GM19467 (cell line): ENCODE measurements around the gene ATG3.

Experiments
- ATAC-seq: cut with Tn5 transposase; IDR thresholded peaks from one replicate; pipeline ENCODE4 v1.9.1; 2021; ENCODE audit warnings: mild to moderate bottlenecking, moderate library complexity; ENCODE audit not compliant: unreplicated experiment

Gene ATG3

DNA sequence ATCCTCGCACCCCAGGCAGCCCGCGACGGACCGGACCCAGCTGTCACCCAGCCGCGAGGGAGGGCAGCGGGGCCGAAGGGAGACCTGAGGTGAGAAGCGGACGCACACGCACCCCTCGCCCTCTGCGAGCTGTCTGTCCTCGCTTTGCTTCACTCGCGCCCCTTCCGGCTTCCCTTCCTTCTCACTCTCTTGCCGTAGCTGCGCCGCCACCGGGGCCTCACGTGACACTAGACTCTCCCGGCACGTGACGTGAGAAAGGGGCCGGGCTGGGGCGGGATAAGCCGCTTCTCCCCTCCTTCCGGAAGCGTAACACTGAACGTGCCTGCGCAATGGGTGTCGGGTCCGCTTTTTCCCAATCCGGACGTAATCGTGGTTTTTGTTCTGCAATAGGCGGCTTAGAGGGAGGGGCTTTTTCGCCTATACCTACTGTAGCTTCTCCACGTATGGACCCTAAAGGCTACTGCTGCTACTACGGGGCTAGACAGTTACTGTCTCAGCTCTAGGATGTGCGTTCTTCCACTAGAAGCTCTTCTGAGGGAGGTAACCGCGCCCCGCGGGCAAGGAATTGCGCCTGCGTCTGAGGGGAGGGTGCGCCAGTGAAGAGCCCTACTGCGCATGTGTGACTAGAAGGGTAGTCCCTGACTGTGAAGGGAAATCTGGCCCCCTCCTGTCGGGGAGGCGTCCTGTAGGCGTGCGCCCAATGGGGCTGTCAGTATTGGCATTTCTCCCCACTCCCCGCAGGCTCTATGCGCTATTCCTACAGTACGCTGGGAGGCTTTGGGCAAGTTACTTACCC lies at the start of gene ATG3, which contains the start of gene SLC35A5:
TSS of gene ATG3 (minus strand) at position 229 of the 796 bp plus-strand sequence. CDS start 434 bp downstream, outside the sequence.
TSS of gene SLC35A5 (plus strand) at position 312 of the 796 bp plus-strand sequence. CDS start 1,359 bp downstream, outside the sequence.
- peak; percentile 78 for ATAC-seq

GRCh38 chr3:112610121-112610520 lies 48.4 kb upstream of the ATG3 start:
- no peak for ATAC-seq

GRCh38 chr3:112607863-112608262 lies 46.1 kb upstream of the ATG3 start:
- no peak for ATAC-seq

- ATAC-seq: no peak
Measured at GRCh38 chr3:112606098-112606497, 44.3 kb upstream of the ATG3 start.

GRCh38 chr3:112605285-112605684 lies 43.5 kb upstream of the ATG3 start:
- ATAC-seq: no peak

- no peak for ATAC-seq
Measured at GRCh38 chr3:112604536-112604935, 42.8 kb upstream of the ATG3 start.

- peak; percentile 69 for ATAC-seq
Measured at GRCh38 chr3:112602217-112602838, 40.6 kb upstream of the ATG3 start.

DNA sequence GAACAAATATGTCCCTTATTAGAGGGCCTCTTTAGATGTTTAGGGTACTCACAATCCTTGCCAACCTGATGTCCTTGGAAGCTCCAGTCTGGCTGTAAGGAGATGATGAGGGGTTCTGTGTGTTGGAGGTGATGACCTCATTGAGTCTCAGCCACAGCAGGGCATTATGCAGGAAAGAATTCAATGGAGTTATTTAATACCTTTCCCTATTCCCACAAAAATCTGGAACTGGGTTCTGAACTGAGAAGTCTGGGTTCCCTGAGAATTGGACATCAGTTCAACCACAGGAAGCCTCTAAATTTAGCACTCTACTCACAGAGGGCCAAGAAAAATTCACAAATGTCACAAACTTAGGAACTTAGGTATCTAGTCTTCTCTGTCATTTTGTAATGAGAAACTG lies 37.0 kb upstream of the ATG3 start:
- ATAC-seq: no peak

DNA sequence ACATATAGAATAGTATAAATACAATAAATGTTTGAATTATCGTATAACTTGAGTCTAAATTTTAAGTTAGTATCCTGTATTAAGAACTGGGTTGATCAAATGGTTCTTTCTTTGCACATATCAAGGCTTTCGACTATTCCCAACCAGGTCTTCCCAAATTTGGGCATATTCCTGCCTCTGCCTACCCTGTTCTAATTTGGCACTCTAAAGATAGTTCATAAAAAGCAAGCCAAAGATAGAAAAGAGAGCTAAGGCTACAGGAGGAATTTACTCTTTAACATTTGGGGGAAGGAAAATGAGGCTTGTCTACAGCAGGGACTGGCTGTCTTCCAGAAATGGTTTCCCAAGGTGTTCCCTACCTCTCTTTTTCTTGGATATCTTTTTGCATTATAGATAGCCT lies 36.2 kb upstream of the ATG3 start:
- no peak for ATAC-seq

DNA sequence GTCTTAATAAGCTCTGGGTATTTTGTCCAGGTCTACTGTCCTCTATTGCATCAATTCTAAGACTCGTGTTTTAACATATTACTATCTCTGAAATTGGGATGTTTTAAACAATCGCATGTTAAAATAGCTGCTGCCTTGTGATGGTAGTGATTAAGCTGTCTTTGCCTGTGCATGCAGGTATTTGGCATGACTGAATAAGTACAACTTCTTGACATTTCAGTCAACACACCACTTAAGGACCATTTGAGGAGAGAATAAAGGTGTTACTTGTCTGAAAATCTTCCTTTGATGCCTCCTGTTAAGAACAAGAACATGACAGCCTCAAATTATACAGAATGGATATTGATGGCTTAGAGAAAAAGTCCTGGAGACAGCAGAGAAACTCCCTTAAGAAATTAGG lies 33.1 kb upstream of the ATG3 start:
- ATAC-seq: no peak

GRCh38 chr3:112593258-112593657 lies 31.5 kb upstream of the ATG3 start:
- no peak for ATAC-seq

- ATAC-seq: no peak
Measured at GRCh38 chr3:112587336-112587735, 25.6 kb upstream of the ATG3 start.

DNA sequence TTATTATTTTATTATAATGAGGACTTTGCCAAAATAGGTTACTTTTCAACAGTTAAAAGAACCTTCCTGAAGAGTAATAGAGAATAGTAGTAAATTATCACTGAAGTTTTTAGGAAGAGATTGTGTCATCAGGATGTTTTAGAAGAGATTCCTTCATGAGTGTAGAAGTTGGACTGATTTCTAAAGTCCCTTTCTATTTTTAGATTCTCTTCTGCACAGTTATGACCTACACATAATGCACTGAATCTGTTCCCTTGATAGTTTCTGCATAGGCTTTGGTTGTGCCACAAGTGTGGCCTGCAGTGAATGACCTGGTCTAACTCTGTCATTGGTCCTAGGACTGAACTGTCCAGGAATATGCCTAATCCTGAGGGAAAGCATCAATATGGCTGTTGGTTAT lies 24.0 kb upstream of the ATG3 start:
- ATAC-seq: no peak

GRCh38 chr3:112583105-112583504 lies 21.3 kb upstream of the ATG3 start:
- ATAC-seq: no peak

DNA sequence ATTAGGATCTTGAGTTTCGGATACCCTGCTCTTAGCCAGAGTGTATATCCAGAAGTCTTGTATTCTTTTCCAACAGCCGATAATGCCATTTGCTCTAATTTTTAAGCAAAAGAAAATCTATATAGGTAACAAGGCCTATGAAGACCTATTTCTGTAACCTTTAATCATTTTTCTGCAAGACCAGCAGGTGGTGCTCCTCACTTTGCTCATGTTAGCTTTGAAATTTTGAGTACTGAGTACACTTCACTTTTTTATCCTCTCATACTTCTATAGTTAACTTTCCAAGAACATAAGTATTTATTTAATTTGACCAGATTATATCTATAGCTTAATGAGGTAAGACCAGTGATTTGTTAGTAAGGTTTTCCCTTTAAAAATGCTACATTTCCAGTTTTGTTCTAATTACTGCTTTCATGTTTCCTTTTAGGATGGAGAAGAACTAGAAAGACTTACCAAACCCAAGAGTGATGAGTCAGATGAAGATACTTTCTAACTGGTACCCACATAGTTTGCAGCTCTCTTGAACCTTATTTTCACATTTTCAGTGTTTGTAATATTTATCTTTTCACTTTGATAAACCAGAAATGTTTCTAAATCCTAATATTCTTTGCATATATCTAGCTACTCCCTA lies 20.6 kb upstream of the ATG3 start:
- no peak for ATAC-seq

DNA sequence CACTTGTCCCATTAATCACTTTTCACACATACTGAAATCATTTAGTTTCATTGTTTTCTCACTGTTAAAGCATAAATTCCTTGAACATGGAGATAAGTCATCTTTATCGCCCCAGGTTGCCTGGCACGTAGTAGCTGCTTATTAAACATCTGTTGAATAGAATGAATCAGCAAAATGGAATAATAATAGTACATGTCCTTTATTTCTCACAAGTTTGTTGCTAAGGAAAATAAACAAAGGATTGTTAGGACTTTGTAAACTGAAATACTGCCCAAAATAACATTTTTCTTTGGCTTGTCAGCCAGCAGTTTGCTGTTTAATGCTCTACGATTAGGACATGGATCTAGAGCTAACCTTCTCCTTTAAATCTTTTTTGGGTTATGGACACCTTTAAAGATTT lies 17.9 kb upstream of the ATG3 start:
- ATAC-seq: no peak

DNA sequence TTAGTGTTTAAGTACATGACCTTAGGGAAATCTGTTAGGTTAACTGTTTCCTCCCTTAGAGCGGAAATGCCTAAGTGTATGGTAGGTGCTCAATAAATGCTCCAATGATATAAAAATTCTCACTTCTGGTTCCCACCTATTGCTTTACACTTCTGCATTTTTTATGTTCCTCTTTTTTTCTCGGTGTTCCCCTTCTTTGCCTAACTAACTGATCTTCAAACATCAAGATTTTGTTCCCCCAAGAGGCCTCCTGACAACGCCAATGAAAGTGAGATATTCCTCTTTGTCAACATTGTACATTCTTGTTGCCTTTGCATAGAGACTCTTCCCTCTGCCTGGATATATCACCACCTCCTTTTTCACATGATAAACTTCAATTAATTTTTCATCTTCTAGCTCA lies 17.5 kb upstream of the ATG3 start:
- ATAC-seq: no peak

- no peak for ATAC-seq
Measured at GRCh38 chr3:112572701-112573100, 10.9 kb upstream of the ATG3 start.

DNA sequence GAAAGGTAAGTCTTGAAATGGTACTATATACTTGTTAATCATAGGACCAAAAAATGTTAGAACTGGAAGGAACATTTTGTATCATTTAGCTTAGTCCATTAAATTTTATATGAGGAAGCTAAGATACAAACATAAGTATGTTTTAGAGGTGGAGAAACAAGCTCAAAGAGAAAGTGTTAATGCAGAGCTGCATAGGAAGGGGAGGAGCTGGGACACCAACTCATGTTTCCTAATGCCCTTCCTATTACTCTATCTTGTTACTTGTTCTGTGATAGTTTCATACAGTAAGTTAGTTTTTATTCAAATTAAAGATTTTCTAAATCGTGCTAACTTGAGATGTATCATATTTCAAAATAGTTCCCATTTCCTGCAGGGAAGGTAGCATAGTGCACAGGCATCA lies 7.5 kb upstream of the ATG3 start:
- no peak for ATAC-seq

GRCh38 chr3:112568642-112569041 lies 6.9 kb upstream of the ATG3 start:
- no peak for ATAC-seq

- no peak for ATAC-seq
Measured at GRCh38 chr3:112564940-112565305, 3.2 kb upstream of the ATG3 start.
